ENCODE data around the gene OTOGL. TPM values are rescaled to one million over a fixed set of nuclear protein-coding genes. Genes with fewer than 3 reads are reported as not detected.

Gene OTOGL
- total and polyA plus RNA-seq, 10 donors, result 0.09 to 0.88 (median 0.23) TPM; not detected in 1

DNA sequence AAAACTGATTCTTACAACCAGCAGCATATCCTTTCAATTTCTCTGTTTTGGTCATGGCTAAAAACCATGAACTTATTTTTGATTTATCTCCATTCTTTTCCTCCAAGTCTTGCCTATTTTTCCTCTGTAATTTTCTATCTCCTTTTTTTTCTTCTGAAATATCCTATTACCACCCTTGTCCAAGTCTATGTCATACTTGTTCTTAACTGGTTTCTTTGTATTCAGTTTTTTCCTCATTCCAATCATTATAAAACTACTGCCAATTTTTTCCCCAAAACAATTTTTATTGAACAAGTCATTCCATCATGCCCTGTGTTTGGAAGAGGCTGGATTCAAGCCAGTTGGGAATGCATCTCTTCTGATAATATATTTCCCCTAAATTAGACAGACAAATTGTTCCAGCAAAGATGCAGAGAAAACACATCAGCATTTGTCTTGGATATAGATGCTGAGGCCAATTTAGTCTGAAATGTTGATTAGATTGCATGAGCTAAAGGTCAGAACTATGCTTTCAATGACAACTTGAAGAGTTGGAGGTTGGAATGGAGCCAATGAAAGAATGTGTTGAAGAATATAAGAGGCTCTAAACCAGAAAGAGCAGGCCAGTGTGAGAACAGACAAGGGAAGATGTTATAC is 30.7 kb downstream of the OTOGL start:
- no peaks in the 10 kb centered on the region for H3K4me1 ChIP-seq
- intact Hi-C loops (cut with DNase I; ENCODE audit: low total_unique reads), result no loop called here
- H3K27me3 ChIP-seq (replicated peaks in 1 of 7), result no peaks in the 10 kb centered on the region
- peak overlapping the region in 2 of 8 donors; percentile 1 to 11 for H3K27ac ChIP-seq
- H3K4me3 ChIP-seq, result no peak overlapping the region
- no peaks in the 10 kb centered on the region for H3K36me3 ChIP-seq
- TF ChIP-seq POLR2AphosphoS5 (IDR thresholded peaks at IDR 0.05) (no peak), POLR2A (IDR thresholded peaks at IDR 0.05) (no peak)
- TF ChIP-seq, protein P1, sequence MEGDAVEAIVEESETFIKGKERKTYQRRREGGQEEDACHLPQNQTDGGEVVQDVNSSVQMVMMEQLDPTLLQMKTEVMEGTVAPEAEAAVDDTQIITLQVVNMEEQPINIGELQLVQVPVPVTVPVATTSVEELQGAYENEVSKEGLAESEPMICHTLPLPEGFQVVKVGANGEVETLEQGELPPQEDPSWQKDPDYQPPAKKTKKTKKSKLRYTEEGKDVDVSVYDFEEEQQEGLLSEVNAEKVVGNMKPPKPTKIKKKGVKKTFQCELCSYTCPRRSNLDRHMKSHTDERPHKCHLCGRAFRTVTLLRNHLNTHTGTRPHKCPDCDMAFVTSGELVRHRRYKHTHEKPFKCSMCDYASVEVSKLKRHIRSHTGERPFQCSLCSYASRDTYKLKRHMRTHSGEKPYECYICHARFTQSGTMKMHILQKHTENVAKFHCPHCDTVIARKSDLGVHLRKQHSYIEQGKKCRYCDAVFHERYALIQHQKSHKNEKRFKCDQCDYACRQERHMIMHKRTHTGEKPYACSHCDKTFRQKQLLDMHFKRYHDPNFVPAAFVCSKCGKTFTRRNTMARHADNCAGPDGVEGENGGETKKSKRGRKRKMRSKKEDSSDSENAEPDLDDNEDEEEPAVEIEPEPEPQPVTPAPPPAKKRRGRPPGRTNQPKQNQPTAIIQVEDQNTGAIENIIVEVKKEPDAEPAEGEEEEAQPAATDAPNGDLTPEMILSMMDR (IDR thresholded peaks at IDR 0.05 in 8 of 11, conservative IDR thresholded peaks at IDR 0.05 in 3 of 11), result no peak
- no peak for DNase-seq
- no peaks in the 10 kb centered on the region for H3K9me3 ChIP-seq

- WGBS, 5 donors, result 92 to 98% (median 94%) methylated on average over 3 of the region's 3 CpGs
These were observed 36.3 kb downstream of the OTOGL start for GRCh38 chr12:80135624-80136023.

DNA sequence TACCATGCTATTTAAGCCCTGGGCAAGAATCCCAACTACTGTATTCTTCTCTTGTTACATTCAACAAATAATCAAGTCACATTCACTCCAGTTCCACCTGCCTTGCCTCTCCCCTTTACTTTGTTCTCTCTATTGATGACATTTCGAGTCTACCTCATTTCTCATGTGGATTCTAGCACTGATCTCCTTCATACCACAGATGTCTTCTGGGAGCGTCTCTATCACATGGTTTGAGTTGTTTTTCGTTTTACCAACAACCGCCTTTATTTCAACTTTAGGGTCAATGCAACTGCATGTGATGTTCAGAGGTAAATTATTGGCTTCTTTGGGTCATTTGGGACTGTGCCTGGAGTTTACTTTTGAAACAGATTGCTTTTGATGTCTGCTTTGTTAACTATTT is 40.7 kb downstream of the OTOGL start:
- intact Hi-C loops (cut with DNase I; ENCODE audit: low total_unique reads), result no loop called here
- TF ChIP-seq, protein P1 (IDR thresholded peaks at IDR 0.05 in 8 of 11, conservative IDR thresholded peaks at IDR 0.05 in 3 of 11), result no peak
- no peak for TF ChIP-seq POLR2A (IDR thresholded peaks at IDR 0.05)
- TF ChIP-seq POLR2AphosphoS5 (IDR thresholded peaks at IDR 0.05), result no peak

More at GRCh38 chr12:80135624-80136023, 36.3 kb downstream of the OTOGL start:
- H3K9me3 ChIP-seq, result no peaks in the 10 kb centered on the region
- no peak overlapping the region for H3K27ac ChIP-seq
- TF ChIP-seq POLR2A (IDR thresholded peaks at IDR 0.05), result no peak
- TF ChIP-seq, protein P1 (IDR thresholded peaks at IDR 0.05 in 8 of 11, conservative IDR thresholded peaks at IDR 0.05 in 3 of 11), result no peak
- H3K36me3 ChIP-seq, result no peaks in the 10 kb centered on the region
- no peak overlapping the region for H3K4me3 ChIP-seq
- no peak for DNase-seq
- intact Hi-C loops (cut with DNase I; ENCODE audit: low total_unique reads), result no loop called here
- no peaks in the 10 kb centered on the region for H3K27me3 ChIP-seq (replicated peaks in 1 of 7)
- H3K4me1 ChIP-seq, result no peaks in the 10 kb centered on the region

DNA sequence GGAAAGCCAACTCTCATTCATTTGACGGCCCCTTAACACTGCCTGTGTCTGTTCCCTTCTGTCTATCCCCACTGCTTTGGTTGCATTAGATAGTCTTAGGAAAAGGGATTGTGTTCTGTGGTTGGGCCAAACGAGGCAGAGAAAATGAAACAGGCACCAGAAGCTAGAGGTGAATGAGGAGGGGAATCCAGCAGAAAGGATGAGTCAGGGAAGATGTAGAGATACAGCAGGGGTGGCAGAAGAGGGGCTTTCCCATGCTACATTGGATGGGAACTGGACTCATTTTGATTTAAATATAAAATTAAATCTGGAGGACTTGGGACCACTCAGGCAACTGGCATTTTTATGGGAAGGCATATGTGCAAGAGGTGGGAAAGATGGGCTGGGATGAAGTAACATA is 43.3 kb downstream of the OTOGL start:
- Histone ChIP-seq H3K4me1 (no peaks in the 10 kb centered on the region), H3K4me3 (no peak overlapping the region), H3K9me3 (no peaks in the 10 kb centered on the region), H3K27ac (no peak overlapping the region), H3K36me3 (no peaks in the 10 kb centered on the region), H3K27me3 (replicated peaks in 1 of 7) (no peaks in the 10 kb centered on the region)
- DNase-seq, result no peak
- intact Hi-C loops (cut with DNase I; ENCODE audit: low total_unique reads), result no loop called here
- WGBS, 5 donors, result 45 to 63% (median 61%) methylated on average over 2 of the region's 2 CpGs
- TF ChIP-seq POLR2AphosphoS5 (IDR thresholded peaks at IDR 0.05) (no peak), POLR2A (IDR thresholded peaks at IDR 0.05) (no peak)
- TF ChIP-seq, protein P1 (IDR thresholded peaks at IDR 0.05 in 8 of 11, conservative IDR thresholded peaks at IDR 0.05 in 3 of 11), result no peak

More for the DNA sequence above, 40.7 kb downstream of the OTOGL start:
- Histone ChIP-seq H3K9me3 (no peaks in the 10 kb centered on the region), H3K4me1 (no peaks in the 10 kb centered on the region), H3K27me3 (replicated peaks in 1 of 7) (no peaks in the 10 kb centered on the region), H3K4me3 (no peak overlapping the region), H3K27ac (no peak overlapping the region), H3K36me3 (no peaks in the 10 kb centered on the region)
- WGBS, 5 donors, result 80 to 89% (median 81%) methylated on average over 4 of the region's 4 CpGs
- DNase-seq, result no peak
